ENCODE data around the gene SGTA.
"Not testable (repeated sequence)": the region's sequence is repeated elsewhere in the genome, so short reads cannot be mapped to it uniquely, and the experiment has no call there.

The SGTA gene

DNA sequence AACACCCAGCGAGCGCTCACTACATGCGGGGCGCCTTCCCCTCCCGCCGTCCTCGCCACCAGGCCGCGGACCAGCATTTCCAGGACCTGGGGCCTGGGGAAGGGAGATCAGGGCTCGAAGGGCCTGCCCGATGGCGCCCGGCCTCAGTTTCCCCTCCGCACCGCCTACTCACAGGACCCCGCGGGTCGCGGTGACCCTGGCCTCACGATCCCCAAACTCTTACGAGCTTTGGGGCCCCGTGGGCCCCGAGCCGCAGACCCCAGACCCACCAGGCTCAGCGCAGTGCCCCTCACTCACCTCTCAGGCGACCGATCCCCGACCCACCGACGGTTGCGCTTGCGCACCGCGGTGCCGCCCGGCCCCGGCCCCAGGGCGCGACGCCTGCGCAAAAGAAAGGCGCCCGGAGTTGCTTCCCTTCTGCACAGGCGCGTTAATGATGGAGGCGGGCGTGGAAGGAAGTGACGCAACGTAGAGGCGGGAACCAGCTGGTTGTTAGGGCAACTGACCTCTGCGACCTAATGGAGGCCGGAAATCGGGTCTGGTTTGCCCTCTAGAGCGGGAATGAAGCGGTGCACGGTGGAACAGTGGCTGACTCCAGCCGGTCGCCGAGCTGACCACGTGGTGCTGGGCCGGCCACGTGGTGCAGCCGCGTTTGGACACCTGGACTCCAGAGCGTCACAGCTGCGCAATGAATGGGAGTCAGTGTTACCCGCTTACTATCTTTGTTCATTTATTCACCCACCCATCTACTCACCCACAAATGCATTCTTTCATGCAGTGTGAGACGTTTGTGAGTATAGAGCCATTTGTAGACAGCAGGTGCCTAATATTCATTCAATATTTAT, at the start of gene SGTA:
TSS of gene SGTA (minus strand) at position 338 of the 845 bp plus-strand sequence. CDS start 14,205 bp downstream, outside the sequence.
- peak; percentile 99 for DNase-seq

DNA sequence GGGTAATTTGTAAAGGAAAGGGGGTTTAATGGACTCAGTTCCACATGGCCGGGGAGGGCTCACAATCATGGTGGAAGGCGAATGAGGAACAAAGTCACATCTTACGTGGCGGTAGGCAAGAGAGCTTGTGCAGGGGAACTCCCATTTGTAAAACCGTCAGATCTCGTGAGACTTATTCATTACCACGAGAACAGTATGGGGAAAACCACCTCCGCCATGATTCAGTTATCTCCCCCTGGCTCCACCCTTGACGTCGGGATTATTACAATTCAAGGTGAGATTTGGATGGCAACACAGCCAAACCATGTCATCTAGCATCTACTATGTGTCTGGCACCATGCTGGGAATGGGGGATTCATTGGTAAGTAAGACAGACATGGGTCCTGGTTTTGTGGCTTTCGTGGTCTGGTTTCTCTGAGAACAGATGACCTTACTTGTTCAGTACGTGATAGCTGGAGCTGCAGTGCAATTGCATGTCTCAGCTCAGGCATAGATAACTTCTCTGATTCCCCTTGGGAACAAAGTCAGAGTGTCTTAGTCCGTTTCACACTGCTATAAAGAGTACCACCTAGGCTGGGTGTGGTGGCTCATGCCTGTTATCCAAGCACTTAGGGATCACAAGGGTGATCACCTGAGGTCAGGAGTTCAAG, 44.9 kb upstream of the SGTA start:
- no peak for DNase-seq

DNA sequence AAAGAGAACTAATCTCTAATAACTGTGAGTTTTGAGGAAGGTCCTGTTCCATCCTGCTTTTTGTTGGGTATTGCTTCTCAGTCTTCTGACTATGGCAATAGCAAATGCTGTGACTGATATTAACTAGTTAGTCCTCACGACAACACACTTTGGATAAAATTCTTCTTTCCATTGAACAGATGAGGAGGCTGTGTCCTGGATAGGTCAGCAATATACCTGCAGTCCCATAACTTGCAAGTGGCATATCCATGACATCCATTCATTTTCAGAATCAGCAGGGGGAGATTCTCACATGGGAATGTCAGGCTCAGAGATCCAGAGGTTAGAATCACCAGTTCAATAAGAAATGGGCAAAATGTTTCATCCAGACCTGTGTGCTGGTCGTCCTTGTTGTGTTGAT, 43.9 kb upstream of the SGTA start:
- DNase-seq = no peak

DNA sequence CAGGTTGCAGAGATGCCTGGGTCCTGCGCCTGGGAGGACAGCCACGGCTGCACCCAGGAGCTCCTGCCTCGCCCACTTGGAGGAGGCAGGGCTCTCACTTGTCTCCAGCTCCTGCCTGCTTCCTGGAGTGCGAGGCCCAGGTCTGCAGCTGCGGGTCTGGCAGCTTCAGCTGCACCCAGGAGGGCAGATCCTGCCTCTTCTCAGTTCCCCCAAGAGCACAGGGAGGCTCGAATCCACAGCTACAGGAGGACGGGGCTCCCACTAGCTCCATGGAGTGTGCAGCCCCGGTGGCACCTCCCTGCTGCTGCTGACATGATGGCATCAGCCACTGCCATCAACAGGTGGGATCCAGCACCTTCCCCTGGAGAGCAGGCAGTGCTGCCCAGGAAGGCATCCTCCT, 41.1 kb upstream of the SGTA start:
- DNase-seq = no peak

- no peak for DNase-seq
Observed at GRCh38 chr19:2823646-2824045, 40.6 kb upstream of the SGTA start.

GRCh38 chr19:2822846-2823245, 39.8 kb upstream of the SGTA start:
- DNase-seq = no peak

GRCh38 chr19:2820112-2820702, 37.1 kb upstream of the SGTA start:
- no peak for DNase-seq

DNA sequence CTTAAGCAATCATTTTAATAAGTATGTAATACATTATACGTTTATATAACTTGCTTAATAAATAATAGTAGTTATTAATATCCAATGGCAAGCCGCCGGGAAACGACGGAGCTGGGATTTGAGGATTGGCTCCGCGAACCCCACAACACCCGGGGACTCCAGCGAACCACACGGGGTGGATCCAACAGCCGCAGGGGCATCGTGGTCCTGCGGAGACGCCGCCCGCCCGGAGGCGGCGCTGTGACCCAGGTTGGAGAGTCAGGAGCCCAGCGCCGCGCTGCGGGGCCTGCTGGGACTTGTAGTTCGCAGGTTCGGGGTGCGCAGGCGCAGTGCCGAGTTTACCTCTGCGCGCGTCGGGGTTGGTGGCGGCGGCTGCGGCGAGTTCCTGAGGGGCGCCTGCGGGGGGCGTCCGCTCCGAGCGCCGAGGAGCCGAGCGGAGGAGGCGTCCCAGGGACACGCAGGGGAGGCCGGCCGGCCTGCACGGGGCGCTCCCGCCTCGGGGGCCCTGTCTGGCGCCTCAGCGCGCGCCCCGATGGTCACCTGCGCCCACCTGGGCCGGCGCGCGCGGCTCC, 36.6 kb upstream of the SGTA start, which contains the start of gene ZNF554:
TSS of gene ZNF554 (plus strand) at position 329 of the 572 bp plus-strand sequence. CDS start at position 533, 204 bp downstream.
- peak; percentile 91 for DNase-seq

GRCh38 chr19:2817237-2817829, 34.3 kb upstream of the SGTA start:
- not testable (repeated sequence) for DNase-seq

- DNase-seq = no peak
Observed at GRCh38 chr19:2816641-2817040, 33.6 kb upstream of the SGTA start.

- DNase-seq = no peak
Observed at GRCh38 chr19:2815923-2816322, 32.9 kb upstream of the SGTA start.

- no peak for DNase-seq
Observed at GRCh38 chr19:2815191-2815614, 32.1 kb upstream of the SGTA start.

- no peak for DNase-seq
Observed at GRCh38 chr19:2814426-2814825, 31.4 kb upstream of the SGTA start.

GRCh38 chr19:2813235-2814160, 30.4 kb upstream of the SGTA start:
- DNase-seq = no peak

DNA sequence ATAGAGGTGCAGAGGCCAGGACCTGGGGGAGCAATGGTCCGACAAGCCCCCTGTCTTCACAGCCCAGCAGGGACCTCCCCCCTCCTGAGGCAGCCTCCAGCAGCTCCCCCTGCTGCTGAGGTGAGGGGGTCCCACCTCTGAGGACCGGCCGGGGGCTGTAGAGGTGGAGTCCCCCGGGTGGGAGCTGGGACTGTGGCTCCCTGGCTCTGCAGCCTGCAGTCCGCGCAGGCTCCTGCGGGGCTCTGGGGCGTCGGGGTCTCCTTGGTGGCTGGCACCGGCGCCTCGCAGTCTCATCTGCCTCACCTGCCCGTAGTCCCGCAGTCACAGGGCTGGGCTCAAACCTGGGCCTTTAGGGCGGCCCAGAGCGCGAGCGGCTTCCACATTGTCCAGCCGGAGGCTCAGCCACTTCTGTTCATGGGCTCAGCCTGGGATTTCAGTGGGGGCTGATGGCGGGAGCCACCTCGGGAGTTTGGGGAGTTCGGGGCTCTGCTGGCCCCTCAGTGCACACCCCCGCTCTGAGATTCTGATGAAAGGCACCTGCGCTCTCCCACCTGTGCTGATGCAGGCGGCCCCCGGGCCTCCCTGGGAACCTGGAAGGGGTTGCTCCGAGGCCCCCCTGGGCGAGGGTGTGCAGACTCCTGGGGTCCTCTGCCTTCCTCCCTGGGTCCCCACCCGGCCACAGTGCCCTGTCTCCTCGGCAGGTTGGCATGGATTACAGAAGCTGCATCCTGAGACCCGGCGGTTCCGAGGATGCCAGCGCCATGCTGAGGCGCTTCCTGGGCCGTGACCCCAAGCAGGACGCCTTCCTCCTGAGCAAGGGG, 29.6 kb upstream of the SGTA start:
- no peak for DNase-seq

- no peak for DNase-seq
Observed at GRCh38 chr19:2811735-2812413, 28.8 kb upstream of the SGTA start.

DNA sequence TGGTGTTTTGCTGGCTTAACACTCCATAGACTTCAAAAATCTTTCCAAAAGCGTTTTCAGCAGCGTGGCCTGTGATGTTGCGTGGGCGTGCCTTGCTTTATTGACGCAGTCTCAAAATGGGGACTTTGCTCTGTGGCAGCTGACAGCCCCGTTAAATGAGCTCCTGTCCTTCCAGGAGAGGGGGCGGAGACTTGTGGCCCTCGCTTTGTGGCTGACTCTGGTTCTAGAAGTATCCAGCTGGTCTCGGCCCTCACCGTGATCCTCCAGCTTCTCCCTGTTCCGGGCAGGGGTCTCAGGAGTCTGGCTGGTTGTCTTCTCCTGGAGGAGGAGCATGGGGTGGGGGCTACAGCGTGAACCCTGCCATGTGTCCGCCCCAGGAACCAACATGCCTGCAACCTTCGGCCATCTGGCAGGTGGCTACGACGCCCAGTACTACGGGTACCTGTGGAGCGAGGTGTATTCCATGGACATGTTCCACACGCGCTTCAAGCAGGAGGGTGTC, 28.2 kb upstream of the SGTA start:
- no peak for DNase-seq

DNA sequence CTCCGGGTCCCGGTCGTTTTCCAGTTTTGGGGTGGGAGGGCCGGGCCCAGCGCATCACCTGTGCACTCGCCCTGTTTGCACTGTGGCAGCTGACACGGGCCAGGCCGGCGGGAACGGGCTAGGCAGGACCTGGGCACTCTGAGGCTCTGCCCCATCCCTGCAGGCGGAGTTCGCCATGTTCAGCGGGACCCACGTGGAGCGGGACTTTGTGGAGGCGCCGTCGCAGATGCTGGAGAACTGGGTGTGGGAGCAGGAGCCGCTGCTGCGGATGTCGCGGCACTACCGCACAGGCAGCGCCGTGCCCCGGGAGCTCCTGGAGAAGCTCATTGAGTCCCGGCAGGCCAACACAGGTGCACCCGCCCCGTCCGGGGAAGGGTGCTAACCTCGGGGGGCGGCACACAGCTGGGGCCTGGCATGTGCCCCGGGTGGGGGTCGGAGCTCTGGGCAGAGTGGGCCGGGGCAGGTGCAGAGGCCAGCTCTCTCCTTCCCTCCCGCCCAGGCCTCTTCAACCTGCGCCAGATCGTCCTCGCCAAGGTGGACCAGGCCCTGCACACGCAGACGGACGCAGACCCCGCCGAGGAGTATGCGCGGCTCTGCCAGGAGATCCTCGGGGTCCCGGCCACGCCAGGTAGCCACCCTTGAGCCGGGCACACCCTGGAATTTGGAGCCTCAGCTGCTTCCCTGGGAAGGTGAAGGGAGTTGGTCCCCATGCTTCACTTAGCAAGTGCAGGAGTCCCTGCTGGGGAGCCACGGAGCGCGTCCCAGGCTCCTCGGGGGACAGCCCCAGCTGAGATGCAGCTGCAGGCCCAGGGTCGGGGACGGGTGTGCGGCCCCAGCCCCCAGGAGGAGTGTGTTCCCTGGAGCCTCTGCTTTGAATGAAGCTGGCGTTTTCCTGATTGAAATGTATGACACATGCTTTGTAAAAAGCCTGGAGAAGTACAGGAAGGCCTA, 27.3 kb upstream of the SGTA start:
- no peak for DNase-seq

Measured in amniotic stem cell (primary cell).